Neuronal stem cell (in vitro differentiated cells): ENCODE results near the gene GAA.
A peak's percentile ranks its signal among the peaks of the same experiment; 100 is the strongest.

Experiments used
- DNase-seq: peaks from one replicate; pipeline ENCODE4 v3.0.0-alpha.2; 2013; ENCODE audit warnings: low spot score
- H2AFZ ChIP-seq: one replicate; pipeline ENCODE4 v1.6.1; 2013; ENCODE audit warnings: mild to moderate bottlenecking, low read length, inconsistent platforms
- H2AK5ac ChIP-seq: 2 replicates; pipeline ENCODE4 v1.6.1; 2013; ENCODE audit warnings: low read depth, mild to moderate bottlenecking, inconsistent platforms, low read length, moderate library complexity, mixed read lengths
- H2BK120ac ChIP-seq: 2 replicates; pipeline ENCODE4 v1.6.1; 2013; ENCODE audit warnings: low read depth, mild to moderate bottlenecking, inconsistent platforms, low read length, moderate library complexity, mixed read lengths
- H2BK12ac ChIP-seq: one replicate; pipeline ENCODE4 v1.6.1; 2013; ENCODE audit warnings: low read length, inconsistent platforms
- H2BK15ac ChIP-seq: 2 replicates; pipeline ENCODE4 v1.6.1; 2013; ENCODE audit warnings: mild to moderate bottlenecking, low read length, inconsistent platforms, mixed read lengths
- H2BK5ac ChIP-seq: one replicate; pipeline ENCODE4 v1.6.1; 2013; ENCODE audit warnings: inconsistent platforms, mild to moderate bottlenecking, low read length, moderate library complexity
- H3K14ac ChIP-seq: one replicate; pipeline ENCODE4 v1.6.1; 2013; ENCODE audit warnings: low read length, inconsistent platforms
- H3K18ac ChIP-seq: 2 replicates; pipeline ENCODE4 v1.6.1; 2013; ENCODE audit warnings: low read length, inconsistent platforms
- H3K23ac ChIP-seq: 2 replicates; pipeline ENCODE4 v1.6.1; 2013; ENCODE audit warnings: low read depth, mild to moderate bottlenecking, mixed read lengths, low read length, inconsistent platforms; ENCODE audit not compliant: poor library complexity
- H3K27ac ChIP-seq: replicated peaks from 3 replicates; pipeline ENCODE4 v1.5.1; 2013; ENCODE audit warnings: low read length, inconsistent platforms
- H3K27me3 ChIP-seq, 3 experiments: 2 replicates each; pipeline ENCODE4 v1.6.1; 2013; ENCODE audit warnings: low read length in 3 of 3, mild to moderate bottlenecking in 2 of 3, inconsistent platforms in 1 of 3, low read depth in 1 of 3, mixed read lengths in 1 of 3, moderate library complexity in 1 of 3; ENCODE audit not compliant: control insufficient read depth in 3 of 3, insufficient read depth in 3 of 3
- H3K36me3 ChIP-seq, 2 donors: replicated peaks in 1 of 2; 2 replicates each; pipeline ENCODE4 v1.6.1; 2013; ENCODE audit warnings: low read length in 2 of 2; ENCODE audit not compliant: control insufficient read depth in 2 of 2, insufficient read depth in 2 of 2
- H3K4ac ChIP-seq: 2 replicates; pipeline ENCODE4 v1.6.1; 2013; ENCODE audit warnings: inconsistent platforms, mild to moderate bottlenecking, low read length, moderate library complexity
- H3K4me1 ChIP-seq, 2 donors: 1 replicate in 1 of 2; 2 replicates in 1 of 2; pipeline ENCODE4 v1.6.1; 2013; ENCODE audit warnings: low read length in 2 of 2, low read depth in 1 of 2; ENCODE audit not compliant: control insufficient read depth in 2 of 2, insufficient read depth in 1 of 2
- H3K4me2 ChIP-seq: one replicate; pipeline ENCODE4 v1.6.1; 2013; ENCODE audit warnings: mild to moderate bottlenecking, low read length, inconsistent platforms; ENCODE audit not compliant: insufficient read depth, poor library complexity, severe bottlenecking
- H3K4me3 ChIP-seq, 2 donors: 2 replicates each; pipeline ENCODE4 v1.5.1; 2013; ENCODE audit warnings: low read length in 2 of 2, mild to moderate bottlenecking in 2 of 2, inconsistent platforms in 1 of 2, moderate library complexity in 1 of 2
- H3K79me1 ChIP-seq: one replicate; pipeline ENCODE4 v1.6.1; 2013; ENCODE audit warnings: low read depth, mild to moderate bottlenecking, inconsistent platforms, low read length, moderate library complexity
- H3K9ac ChIP-seq: one replicate; pipeline ENCODE4 v1.6.1; 2013; ENCODE audit warnings: mild to moderate bottlenecking, low read depth, low read length, inconsistent platforms; ENCODE audit not compliant: poor library complexity
- H3K9me3 ChIP-seq, 2 donors: replicated peaks in 1 of 2; 2 replicates each; pipeline versions ENCODE3 to v1.6.1; 2013; ENCODE audit warnings: low read length in 2 of 2, mild to moderate bottlenecking in 2 of 2, inconsistent platforms in 1 of 2, low read depth in 1 of 2, mixed read lengths in 1 of 2, moderate library complexity in 1 of 2; ENCODE audit not compliant: control insufficient read depth in 2 of 2, insufficient read depth in 1 of 2
- H4K8ac ChIP-seq: one replicate; pipeline ENCODE4 v1.6.1; 2013; ENCODE audit warnings: low read depth, mild to moderate bottlenecking, inconsistent platforms, low read length, moderate library complexity
- H4K91ac ChIP-seq: one replicate; pipeline ENCODE4 v1.6.1; 2013; ENCODE audit warnings: low read length, low read depth, mild to moderate bottlenecking, inconsistent platforms; ENCODE audit not compliant: poor library complexity
- WGBS, 2 donors: extraction: QIAGEN DNeasy Blood & Tissue Kit; methylation state at CpG; one replicate each; pipeline ENCODE4 v1.1.7; 2013; ENCODE audit warnings: missing lambda C conversion rate in 2 of 2, mixed read lengths in 1 of 2; ENCODE audit not compliant: insufficient read length in 2 of 2, insufficient replicate concordance in 1 of 2; ENCODE audit errors: extremely low coverage in 2 of 2; 5-methylcytosine and 5-hydroxymethylcytosine counted together

GAA gene

DNA sequence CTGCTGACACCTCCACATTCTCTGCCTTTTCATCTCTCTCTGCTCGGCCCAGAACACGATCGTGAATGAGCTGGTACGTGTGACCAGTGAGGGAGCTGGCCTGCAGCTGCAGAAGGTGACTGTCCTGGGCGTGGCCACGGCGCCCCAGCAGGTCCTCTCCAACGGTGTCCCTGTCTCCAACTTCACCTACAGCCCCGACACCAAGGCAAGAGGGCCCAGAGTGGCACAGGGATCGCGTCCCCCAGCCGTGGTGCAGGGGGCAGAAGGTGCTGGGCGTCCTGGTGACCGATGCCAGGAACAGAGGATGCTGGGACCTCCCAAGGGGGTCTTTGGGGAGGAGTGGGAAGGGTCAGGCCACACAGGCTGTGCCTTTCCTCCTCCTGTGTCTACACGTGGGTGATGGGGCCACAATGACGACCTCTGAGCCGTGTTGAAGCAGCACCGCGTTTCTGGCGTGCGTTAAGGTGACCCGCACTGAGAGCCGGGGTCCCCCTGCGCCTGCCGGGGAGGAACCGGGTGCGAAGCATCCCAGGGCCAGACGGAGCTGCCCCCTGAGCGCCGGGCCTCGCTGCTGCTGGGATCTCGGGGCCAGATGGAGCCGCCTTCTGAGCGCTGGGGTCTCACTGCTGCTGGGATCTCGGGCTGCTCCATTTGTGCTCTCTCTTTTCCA lies 17.4 kb downstream of the GAA start:
- Histone ChIP-seq H2AFZ (no peak overlapping the region), H2BK15ac (no peak overlapping the region), H4K8ac (no peak overlapping the region), H3K23ac (peak overlapping the region; percentile 90), H3K4me2 (no peak overlapping the region), H2BK12ac (no peak overlapping the region), H2AK5ac (no peak overlapping the region), H4K91ac (no peak overlapping the region), H3K79me1 (peaks cover 2% of the 10 kb centered on the region), H3K27me3 (no peaks in the 10 kb centered on the region), H3K36me3 (peaks cover 0 to 1% of the 10 kb centered on the region in 2 donors), H3K14ac (no peak overlapping the region), H3K18ac (no peak overlapping the region), H2BK5ac (no peak overlapping the region), H3K4me3 (no peak overlapping the region), H3K27ac (no peak overlapping the region), H3K4ac (peak overlapping the region; percentile 41), H2BK120ac (no peak overlapping the region), H3K9me3 (peaks cover 0 to 17% of the 10 kb centered on the region in 2 donors), H3K4me1 (peaks cover under 1 to 8% of the 10 kb centered on the region in 2 donors), H3K9ac (no peak overlapping the region)
- WGBS, 2 donors = no CpG with 5 or more reads among the region's 35 CpGs
- DNase-seq = no peak

DNA sequence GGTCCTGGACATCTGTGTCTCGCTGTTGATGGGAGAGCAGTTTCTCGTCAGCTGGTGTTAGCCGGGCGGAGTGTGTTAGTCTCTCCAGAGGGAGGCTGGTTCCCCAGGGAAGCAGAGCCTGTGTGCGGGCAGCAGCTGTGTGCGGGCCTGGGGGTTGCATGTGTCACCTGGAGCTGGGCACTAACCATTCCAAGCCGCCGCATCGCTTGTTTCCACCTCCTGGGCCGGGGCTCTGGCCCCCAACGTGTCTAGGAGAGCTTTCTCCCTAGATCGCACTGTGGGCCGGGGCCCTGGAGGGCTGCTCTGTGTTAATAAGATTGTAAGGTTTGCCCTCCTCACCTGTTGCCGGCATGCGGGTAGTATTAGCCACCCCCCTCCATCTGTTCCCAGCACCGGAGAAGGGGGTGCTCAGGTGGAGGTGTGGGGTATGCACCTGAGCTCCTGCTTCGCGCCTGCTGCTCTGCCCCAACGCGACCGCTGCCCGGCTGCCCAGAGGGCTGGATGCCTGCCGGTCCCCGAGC lies 17.9 kb downstream of the GAA start:
- Histone ChIP-seq H3K9me3 (peaks cover 0 to 14% of the 10 kb centered on the region in 2 donors), H2AK5ac (no peak overlapping the region), H3K23ac (no peak overlapping the region), H3K36me3 (peaks cover 0 to 1% of the 10 kb centered on the region in 2 donors), H2BK12ac (no peak overlapping the region), H3K14ac (no peak overlapping the region), H3K27ac (no peak overlapping the region), H3K4me1 (peaks cover 2 to 10% of the 10 kb centered on the region in 2 donors), H3K9ac (no peak overlapping the region), H2BK15ac (no peak overlapping the region), H3K4me3 (no peak overlapping the region), H2AFZ (no peak overlapping the region), H4K91ac (no peak overlapping the region), H3K4me2 (no peak overlapping the region), H2BK120ac (no peak overlapping the region), H3K27me3 (no peaks in the 10 kb centered on the region), H3K4ac (no peak overlapping the region), H2BK5ac (no peak overlapping the region), H4K8ac (no peak overlapping the region), H3K79me1 (peaks cover 2% of the 10 kb centered on the region), H3K18ac (no peak overlapping the region)
- DNase-seq = no peak
- no CpG with 5 or more reads among the region's 24 CpGs for WGBS, 2 donors

DNA sequence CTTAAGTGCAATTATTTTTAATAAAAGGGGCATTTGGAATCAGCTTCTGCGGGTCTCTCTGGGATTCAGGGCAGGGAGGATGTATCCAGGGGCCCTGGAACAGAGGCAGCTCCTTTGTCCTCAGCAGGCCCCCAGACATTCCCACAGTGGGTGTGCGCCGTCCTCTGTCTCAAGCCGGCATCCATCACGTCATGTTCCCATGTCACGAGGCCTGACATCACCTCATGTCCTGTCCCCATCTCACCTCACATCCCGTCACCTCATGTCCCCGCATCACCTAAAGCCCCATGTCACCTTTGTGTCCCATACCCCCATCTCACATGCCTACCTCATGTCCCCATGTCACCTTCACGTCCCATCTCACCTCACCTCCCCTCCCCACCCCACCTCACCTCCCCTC lies 18.5 kb downstream of the GAA start:
- peaks cover 0 to 1% of the 10 kb centered on the region in 2 donors for H3K36me3 ChIP-seq
- 100% methylated on average over 1 of the region's 9 CpGs; no CpG with 5 or more reads in 1 of the 2 donors for WGBS, 2 donors
- H3K27me3 ChIP-seq = no peaks in the 10 kb centered on the region
- H2BK15ac ChIP-seq = no peak overlapping the region
- no peak overlapping the region for H3K18ac ChIP-seq
- no peak overlapping the region for H2BK12ac ChIP-seq
- H3K79me1 ChIP-seq = peaks cover 2% of the 10 kb centered on the region
- no peak overlapping the region for H3K4me3 ChIP-seq
- H3K14ac ChIP-seq = no peak overlapping the region
- no peak overlapping the region for H2BK5ac ChIP-seq
- H3K4me1 ChIP-seq = peaks cover 7 to 10% of the 10 kb centered on the region in 2 donors
- H3K4me2 ChIP-seq = no peak overlapping the region
- no peak overlapping the region for H3K27ac ChIP-seq
- no peak overlapping the region for H3K23ac ChIP-seq
- no peak overlapping the region for H3K9ac ChIP-seq
- no peak overlapping the region for H2AK5ac ChIP-seq
- DNase-seq = no peak
- peaks cover 0 to 8% of the 10 kb centered on the region in 2 donors for H3K9me3 ChIP-seq
- no peak overlapping the region for H3K4ac ChIP-seq
- H4K91ac ChIP-seq = no peak overlapping the region
- no peak overlapping the region for H2BK120ac ChIP-seq
- H4K8ac ChIP-seq = no peak overlapping the region
- H2AFZ ChIP-seq = no peak overlapping the region

DNA sequence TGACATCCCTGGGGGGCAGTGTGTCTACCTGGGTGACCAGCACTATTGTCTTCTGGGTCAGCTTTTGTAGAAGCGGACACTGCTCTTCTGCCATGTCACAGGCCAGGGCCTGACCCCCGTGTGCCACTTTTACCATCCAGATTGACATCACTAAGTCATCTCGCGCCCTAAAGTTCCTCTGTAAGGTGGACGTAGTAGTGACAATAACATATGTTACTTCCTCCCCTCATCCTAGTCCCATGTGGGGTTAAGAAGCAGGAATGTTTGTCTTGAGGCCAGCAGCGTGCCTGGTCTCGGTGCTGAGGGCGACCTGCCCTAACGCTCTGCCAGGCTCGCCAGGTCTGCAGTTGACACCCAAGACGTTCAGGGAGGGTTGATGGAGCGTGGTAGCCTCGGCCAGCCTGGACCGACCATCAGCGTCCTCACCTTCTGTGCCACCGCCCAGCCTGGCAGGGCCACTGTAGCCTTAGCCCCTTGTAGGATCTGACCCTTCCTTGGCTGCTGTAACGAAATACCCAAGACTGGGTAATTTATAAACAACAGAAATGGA lies 20.7 kb downstream of the GAA start:
- Histone ChIP-seq H3K18ac (peak overlapping the region; percentile 65), H3K14ac (peak overlapping the region; percentile 27), H3K4me2 (no peak overlapping the region), H3K79me1 (peaks cover 2% of the 10 kb centered on the region), H4K8ac (no peak overlapping the region), H2BK5ac (no peak overlapping the region), H3K27me3 (no peaks in the 10 kb centered on the region), H3K4me1 (peaks cover 5 to 7% of the 10 kb centered on the region in 2 donors), H3K9me3 (no peaks in the 10 kb centered on the region), H2AK5ac (peak overlapping the region; percentile 40), H2AFZ (no peak overlapping the region), H2BK120ac (peak overlapping the region; percentile 28), H3K4me3 (no peak overlapping the region), H3K4ac (peak overlapping the region; percentile 14), H4K91ac (no peak overlapping the region), H2BK15ac (peak overlapping the region; percentile 61), H3K27ac (no peak overlapping the region), H3K9ac (no peak overlapping the region), H2BK12ac (peak overlapping the region; percentile 33), H3K23ac (no peak overlapping the region), H3K36me3 (peaks cover 0 to 1% of the 10 kb centered on the region in 2 donors)
- no CpG with 5 or more reads among the region's 17 CpGs for whole genome bisulfite sequencing, 2 donors
- DNase-seq = no peak
